Uterus (tissue), 2 donors: ENCODE results near the gene CAPRIN1.

ENCODE experiments used
- POLR2A ChIP-seq, 2 donors: fragments of 450-650 bp; IDR thresholded peaks; one replicate each; pipeline ENCODE4 v1.6.1; 2016; ENCODE audit warnings: antibody characterized with exemption in 2 of 2, mild to moderate bottlenecking in 1 of 2, moderate library complexity in 1 of 2
- TF ChIP-seq, protein P1 (sequence below), 4 experiments: fragments of 200-600 bp in 2 of 4; fragments of 450-650 bp in 2 of 4; sonication (generic) in 2 of 4; IDR thresholded peaks; one replicate each; pipeline ENCODE4 v1.5.1; 2016 to 2019; ENCODE audit warnings: antibody characterized with exemption in 4 of 4, mild to moderate bottlenecking in 2 of 4, moderate library complexity in 1 of 4

- TF ChIP-seq, protein P1, sequence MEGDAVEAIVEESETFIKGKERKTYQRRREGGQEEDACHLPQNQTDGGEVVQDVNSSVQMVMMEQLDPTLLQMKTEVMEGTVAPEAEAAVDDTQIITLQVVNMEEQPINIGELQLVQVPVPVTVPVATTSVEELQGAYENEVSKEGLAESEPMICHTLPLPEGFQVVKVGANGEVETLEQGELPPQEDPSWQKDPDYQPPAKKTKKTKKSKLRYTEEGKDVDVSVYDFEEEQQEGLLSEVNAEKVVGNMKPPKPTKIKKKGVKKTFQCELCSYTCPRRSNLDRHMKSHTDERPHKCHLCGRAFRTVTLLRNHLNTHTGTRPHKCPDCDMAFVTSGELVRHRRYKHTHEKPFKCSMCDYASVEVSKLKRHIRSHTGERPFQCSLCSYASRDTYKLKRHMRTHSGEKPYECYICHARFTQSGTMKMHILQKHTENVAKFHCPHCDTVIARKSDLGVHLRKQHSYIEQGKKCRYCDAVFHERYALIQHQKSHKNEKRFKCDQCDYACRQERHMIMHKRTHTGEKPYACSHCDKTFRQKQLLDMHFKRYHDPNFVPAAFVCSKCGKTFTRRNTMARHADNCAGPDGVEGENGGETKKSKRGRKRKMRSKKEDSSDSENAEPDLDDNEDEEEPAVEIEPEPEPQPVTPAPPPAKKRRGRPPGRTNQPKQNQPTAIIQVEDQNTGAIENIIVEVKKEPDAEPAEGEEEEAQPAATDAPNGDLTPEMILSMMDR (IDR thresholded peaks at IDR 0.05), result no peak
- no peak for TF ChIP-seq POLR2A (IDR thresholded peaks at IDR 0.05)
Observed at GRCh38 chr11:34030382-34030781, 21.1 kb upstream of the CAPRIN1 start.
